Fibroblast of mammary gland (primary cell): ENCODE measurements around the gene TLE4.
"Not testable (repeated sequence)": the region's sequence is repeated elsewhere in the genome, so short reads cannot be mapped to it uniquely, and the experiment has no call there.

ENCODE experiments used
- DNase-seq: peaks from one replicate; pipeline ENCODE4 v3.0.0-alpha.2; 2010; ENCODE audit warnings: low read depth
- H3K4me3 ChIP-seq: 2 replicates; pipeline ENCODE4 v1.5.1; 2011; ENCODE audit warnings: low read depth, mild to moderate bottlenecking, low read length, moderate library complexity; ENCODE audit not compliant: control insufficient read depth
- CTCF ChIP-seq: conservative IDR thresholded peaks from 2 replicates; pipeline ENCODE4 v1.5.1; 2011; ENCODE audit warnings: low read depth, low read length, inconsistent platforms; ENCODE audit not compliant: control insufficient read depth, insufficient read depth

TLE4 gene

GRCh38 chr9:79644048-79644447 lies 72.3 kb downstream of the TLE4 start:
- no peak overlapping the region for H3K4me3 ChIP-seq
- no peak for TF ChIP-seq CTCF
- no peak for DNase-seq

- peak; percentile 30 for DNase-seq
- TF ChIP-seq CTCF, result no peak
- H3K4me3 ChIP-seq, result no peak overlapping the region
These were observed 72.8 kb downstream of the TLE4 start for GRCh38 chr9:79644601-79645000.

- no peak for DNase-seq
- H3K4me3 ChIP-seq, result no peak overlapping the region
- TF ChIP-seq CTCF, result no peak
These were observed 73.3 kb downstream of the TLE4 start for GRCh38 chr9:79645110-79645509.

- no peak for DNase-seq
- TF ChIP-seq CTCF, result no peak
- no peak overlapping the region for H3K4me3 ChIP-seq
These were observed 74.3 kb downstream of the TLE4 start for GRCh38 chr9:79646096-79646495.

GRCh38 chr9:79651251-79651795 lies 79.6 kb downstream of the TLE4 start:
- no peak for TF ChIP-seq CTCF
- no peak for DNase-seq
- no peak overlapping the region for H3K4me3 ChIP-seq

GRCh38 chr9:79652598-79652997 lies 80.8 kb downstream of the TLE4 start:
- DNase-seq, result no peak
- no peak overlapping the region for H3K4me3 ChIP-seq
- no peak for TF ChIP-seq CTCF

- H3K4me3 ChIP-seq, DNase-seq: not testable (repeated sequence)
These were observed 83.0 kb downstream of the TLE4 start for GRCh38 chr9:79654591-79655382.
